Keratinocyte (primary cell): ENCODE data around the gene IL1A.

Source experiments
- EZH2 ChIP-seq: IDR thresholded peaks from one replicate; pipeline ENCODE4 v1.6.1; 2012; ENCODE audit warnings: inconsistent platforms, mild to moderate bottlenecking, low read length, moderate library complexity
- TF ChIP-seq, protein P1 (sequence below), 3 experiments: IDR thresholded peaks in 1 of 3; conservative IDR thresholded peaks in 1 of 3; optimal IDR thresholded peaks in 1 of 3; 2 replicates in 2 of 3; 3 replicates in 1 of 3; pipeline versions ENCODE3 to v1.5.1; 2011; ENCODE audit warnings: low read length in 3 of 3, mild to moderate bottlenecking in 3 of 3, moderate library complexity in 2 of 3, control low read depth in 1 of 3, inconsistent platforms in 1 of 3; ENCODE audit not compliant: insufficient read depth in 2 of 3; ENCODE audit errors: extremely low read depth in 1 of 3

DNA sequence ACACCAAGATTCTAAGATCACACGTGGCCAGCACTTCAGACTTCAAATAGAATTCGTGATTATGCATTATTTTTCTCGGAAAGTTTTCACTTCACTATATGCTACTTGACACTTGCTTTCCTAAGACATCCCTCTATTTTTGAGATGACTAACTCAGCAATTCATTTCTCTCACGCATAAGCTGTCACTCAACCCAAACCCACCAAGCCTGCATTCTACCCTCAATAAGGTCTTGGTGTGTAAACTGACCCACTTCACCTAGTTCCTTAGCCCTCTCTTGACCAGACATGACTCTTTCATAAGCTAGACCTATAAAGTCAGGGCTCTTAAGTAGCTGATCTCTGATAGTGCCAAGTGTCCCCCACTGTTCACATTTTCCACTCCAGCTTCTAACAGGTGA lies 31.6 kb downstream of the IL1A start:
- TF ChIP-seq, protein P1, sequence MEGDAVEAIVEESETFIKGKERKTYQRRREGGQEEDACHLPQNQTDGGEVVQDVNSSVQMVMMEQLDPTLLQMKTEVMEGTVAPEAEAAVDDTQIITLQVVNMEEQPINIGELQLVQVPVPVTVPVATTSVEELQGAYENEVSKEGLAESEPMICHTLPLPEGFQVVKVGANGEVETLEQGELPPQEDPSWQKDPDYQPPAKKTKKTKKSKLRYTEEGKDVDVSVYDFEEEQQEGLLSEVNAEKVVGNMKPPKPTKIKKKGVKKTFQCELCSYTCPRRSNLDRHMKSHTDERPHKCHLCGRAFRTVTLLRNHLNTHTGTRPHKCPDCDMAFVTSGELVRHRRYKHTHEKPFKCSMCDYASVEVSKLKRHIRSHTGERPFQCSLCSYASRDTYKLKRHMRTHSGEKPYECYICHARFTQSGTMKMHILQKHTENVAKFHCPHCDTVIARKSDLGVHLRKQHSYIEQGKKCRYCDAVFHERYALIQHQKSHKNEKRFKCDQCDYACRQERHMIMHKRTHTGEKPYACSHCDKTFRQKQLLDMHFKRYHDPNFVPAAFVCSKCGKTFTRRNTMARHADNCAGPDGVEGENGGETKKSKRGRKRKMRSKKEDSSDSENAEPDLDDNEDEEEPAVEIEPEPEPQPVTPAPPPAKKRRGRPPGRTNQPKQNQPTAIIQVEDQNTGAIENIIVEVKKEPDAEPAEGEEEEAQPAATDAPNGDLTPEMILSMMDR (optimal IDR thresholded peaks at IDR 0.05 in 1 of 3, IDR thresholded peaks at IDR 0.05 in 1 of 3, conservative IDR thresholded peaks at IDR 0.05 in 1 of 3; ENCODE audit: extremely low read depth in 1 of 3, insufficient read depth in 2 of 3, low read length in 3 of 3): no peak
- no peak for TF ChIP-seq EZH2
